Body of pancreas (tissue), 4 donors: ENCODE data around the gene TMEM170B. TPM values are rescaled to one million over a fixed set of nuclear protein-coding genes. Genes with fewer than 3 reads are reported as not detected.

Experiments
- ATAC-seq: fragments of 150-250 bp; one replicate; pipeline ENCODE4 v1.9.1; 2016
- DNase-seq, 4 donors: peaks; one replicate each; pipeline ENCODE4 v3.0.0-alpha.2; 2019
- H3K27ac ChIP-seq, 4 donors: fragments of 200-600 bp; sonication (generic); 1 replicate in 3 of 4; 2 replicates in 1 of 4; pipeline versions ENCODE4 v1.5.1 to v1.6.1; 2016 to 2019; ENCODE audit warnings: mild to moderate bottlenecking in 1 of 4, mixed read lengths in 1 of 4, moderate library complexity in 1 of 4
- H3K27me3 ChIP-seq, 2 donors: fragments of 200-600 bp; sonication (generic); one replicate each; pipeline ENCODE4 v1.6.0; 2016; ENCODE audit warnings: mild to moderate bottlenecking in 1 of 2
- H3K36me3 ChIP-seq, 2 donors: fragments of 200-600 bp; sonication (generic); replicated peaks in 1 of 2; 2 replicates each; pipeline ENCODE4 v1.5.1; 2016; ENCODE audit warnings: low read depth in 2 of 2; ENCODE audit not compliant: insufficient read depth in 1 of 2
- H3K4me1 ChIP-seq: fragments of 200-600 bp; sonication (generic); one replicate; pipeline ENCODE4 v1.6.0; 2016
- H3K4me3 ChIP-seq, 2 donors: fragments of 200-600 bp; sonication (generic); 1 replicate in 1 of 2; 2 replicates in 1 of 2; pipeline ENCODE4 v1.5.1; 2016 to 2019
- H3K9me3 ChIP-seq, 3 donors: fragments of 200-600 bp; sonication (generic); 1 replicate in 2 of 3; 2 replicates in 1 of 3; pipeline ENCODE4 v1.5.1; 2016
- POLR2A ChIP-seq, 3 donors: fragments of 450-650 bp; IDR thresholded peaks; one replicate each; pipeline ENCODE4 v1.6.1; 2016; ENCODE audit warnings: antibody characterized with exemption in 3 of 3, mild to moderate bottlenecking in 2 of 3
- WGBS, 2 donors: methylation state at CpG; one replicate each; pipeline ENCODE4 v1.1.5; 2017; 5-methylcytosine and 5-hydroxymethylcytosine counted together
- intact Hi-C: fragments of 100-400 bp; cut with DNase I; formaldehyde crosslinking; loops from one replicate; pipeline ENCODE4 v1.15.1; 2023
- total RNA-seq, 2 donors: library from RNA; depleted of rRNA; stranded (reverse); fragments of >200 nt; gene quantifications; one replicate each; pipeline ENCODE4 v1.1.0, GENCODE V29; 2016
- TF ChIP-seq, protein P1 (sequence below), 7 experiments: fragments of 450-650 bp in 4 of 7; fragments of 200-600 bp in 3 of 7; sonication (generic) in 3 of 7; IDR thresholded peaks; one replicate each; pipeline ENCODE4 v1.5.1; 2016 to 2019; ENCODE audit warnings: antibody characterized with exemption in 7 of 7

Gene TMEM170B
- total RNA-seq, 2 donors from 2014 or later, result 3.0 to 3.6 TPM

DNA sequence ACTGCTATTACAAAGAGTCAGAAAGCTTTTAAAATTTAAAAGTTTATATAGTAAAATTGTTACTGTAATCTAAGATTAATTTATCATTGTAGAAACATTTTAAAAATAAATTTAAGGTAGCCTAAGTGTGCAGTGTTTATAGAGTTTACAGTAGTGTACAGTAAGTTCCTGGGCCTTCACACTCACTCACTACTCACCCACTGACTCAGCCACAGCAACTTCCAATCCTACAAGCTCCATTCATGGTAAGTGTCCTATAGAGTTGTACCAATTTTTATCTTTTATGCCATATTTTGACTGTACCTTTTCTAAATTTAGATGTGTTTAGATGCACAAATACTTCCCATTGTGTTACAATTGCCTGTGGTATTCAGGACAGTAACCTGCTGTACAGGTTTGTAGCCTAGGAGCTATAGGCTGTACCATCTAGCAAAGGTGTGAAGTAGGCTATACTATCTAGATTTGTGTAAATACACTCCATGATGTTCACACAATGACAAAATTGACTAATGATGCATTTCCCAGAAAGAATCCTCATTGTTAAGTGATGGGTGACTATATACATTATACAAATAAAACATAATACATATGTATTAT, 10.2 kb upstream of the TMEM170B start:
- H3K4me3 ChIP-seq, result no peak overlapping the region
- DNase-seq (no peak), ATAC-seq (no peak)
- no peaks in the 10 kb centered on the region for H3K27me3 ChIP-seq
- TF ChIP-seq, protein P1, sequence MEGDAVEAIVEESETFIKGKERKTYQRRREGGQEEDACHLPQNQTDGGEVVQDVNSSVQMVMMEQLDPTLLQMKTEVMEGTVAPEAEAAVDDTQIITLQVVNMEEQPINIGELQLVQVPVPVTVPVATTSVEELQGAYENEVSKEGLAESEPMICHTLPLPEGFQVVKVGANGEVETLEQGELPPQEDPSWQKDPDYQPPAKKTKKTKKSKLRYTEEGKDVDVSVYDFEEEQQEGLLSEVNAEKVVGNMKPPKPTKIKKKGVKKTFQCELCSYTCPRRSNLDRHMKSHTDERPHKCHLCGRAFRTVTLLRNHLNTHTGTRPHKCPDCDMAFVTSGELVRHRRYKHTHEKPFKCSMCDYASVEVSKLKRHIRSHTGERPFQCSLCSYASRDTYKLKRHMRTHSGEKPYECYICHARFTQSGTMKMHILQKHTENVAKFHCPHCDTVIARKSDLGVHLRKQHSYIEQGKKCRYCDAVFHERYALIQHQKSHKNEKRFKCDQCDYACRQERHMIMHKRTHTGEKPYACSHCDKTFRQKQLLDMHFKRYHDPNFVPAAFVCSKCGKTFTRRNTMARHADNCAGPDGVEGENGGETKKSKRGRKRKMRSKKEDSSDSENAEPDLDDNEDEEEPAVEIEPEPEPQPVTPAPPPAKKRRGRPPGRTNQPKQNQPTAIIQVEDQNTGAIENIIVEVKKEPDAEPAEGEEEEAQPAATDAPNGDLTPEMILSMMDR (IDR thresholded peaks at IDR 0.05), result no peak
- TF ChIP-seq POLR2A (IDR thresholded peaks at IDR 0.05), result no peak
- H3K4me1 ChIP-seq, result no peaks in the 10 kb centered on the region
- intact Hi-C loops, result no loop called here
- H3K9me3 ChIP-seq, result no peaks in the 10 kb centered on the region
- no peak overlapping the region for H3K27ac ChIP-seq
- H3K36me3 ChIP-seq, result no peaks in the 10 kb centered on the region

DNA sequence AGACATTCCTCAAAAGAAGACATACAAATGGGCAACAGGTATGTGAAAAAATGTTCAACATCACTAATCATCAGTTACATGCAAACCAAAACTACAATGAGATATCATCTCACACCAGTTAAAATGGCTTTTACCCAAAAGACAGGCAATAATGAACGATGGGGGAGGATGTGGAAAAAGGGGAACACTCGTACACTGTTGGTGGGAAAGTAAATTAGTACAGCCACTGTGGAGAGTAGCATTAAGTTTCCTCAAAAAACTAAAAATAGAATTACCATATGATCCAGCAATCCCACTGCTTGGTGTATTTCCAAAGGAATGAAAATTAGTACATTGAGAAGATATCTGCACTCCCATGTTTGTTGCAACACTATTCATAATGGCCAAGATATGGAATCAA, 8.6 kb upstream of the TMEM170B start:
- H3K27ac ChIP-seq, result no peak overlapping the region
- DNase-seq (no peak), ATAC-seq (no peak)
- H3K4me1 ChIP-seq, result no peaks in the 10 kb centered on the region
- TF ChIP-seq POLR2A (IDR thresholded peaks at IDR 0.05), result no peak
- TF ChIP-seq, protein P1 (IDR thresholded peaks at IDR 0.05), result no peak
- no peak overlapping the region for H3K4me3 ChIP-seq
- no peaks in the 10 kb centered on the region for H3K27me3 ChIP-seq
- WGBS, 2 donors, result 45 to 66% methylated on average over 2 of the region's 2 CpGs
- H3K36me3 ChIP-seq, result no peaks in the 10 kb centered on the region
- H3K9me3 ChIP-seq, result no peaks in the 10 kb centered on the region
- intact Hi-C loops, result no loop called here

DNA sequence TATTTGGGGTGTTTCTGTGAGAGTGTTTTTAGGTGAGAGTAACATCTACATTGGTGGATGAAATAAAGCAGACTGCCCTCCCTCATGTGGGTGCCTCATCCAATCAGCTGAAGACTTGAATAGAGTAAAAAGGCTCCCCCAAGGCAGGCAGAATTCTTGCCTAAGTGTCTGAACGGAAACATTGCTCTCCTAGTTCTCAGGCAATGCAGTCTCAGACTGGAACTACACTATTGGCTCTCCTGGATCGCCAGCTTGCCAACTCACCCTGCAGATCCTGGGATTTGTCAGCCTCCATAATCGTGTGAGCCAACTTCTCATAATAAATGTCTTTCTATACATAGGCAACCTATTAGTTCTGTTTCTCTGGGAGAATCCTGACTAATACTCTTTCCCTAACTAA, 5.5 kb upstream of the TMEM170B start:
- Histone ChIP-seq H3K27ac (no peak overlapping the region), H3K9me3 (no peaks in the 10 kb centered on the region), H3K4me1 (peaks cover 19% of the 10 kb centered on the region), H3K36me3 (no peaks in the 10 kb centered on the region), H3K4me3 (no peak overlapping the region), H3K27me3 (no peaks in the 10 kb centered on the region)
- DNase-seq (no peak), ATAC-seq (no peak)
- TF ChIP-seq POLR2A (IDR thresholded peaks at IDR 0.05), result no peak
- TF ChIP-seq, protein P1 (IDR thresholded peaks at IDR 0.05), result no peak
- 65 to 75% methylated on average over 3 of the region's 3 CpGs for WGBS, 2 donors
- intact Hi-C loops, result no loop called here

DNA sequence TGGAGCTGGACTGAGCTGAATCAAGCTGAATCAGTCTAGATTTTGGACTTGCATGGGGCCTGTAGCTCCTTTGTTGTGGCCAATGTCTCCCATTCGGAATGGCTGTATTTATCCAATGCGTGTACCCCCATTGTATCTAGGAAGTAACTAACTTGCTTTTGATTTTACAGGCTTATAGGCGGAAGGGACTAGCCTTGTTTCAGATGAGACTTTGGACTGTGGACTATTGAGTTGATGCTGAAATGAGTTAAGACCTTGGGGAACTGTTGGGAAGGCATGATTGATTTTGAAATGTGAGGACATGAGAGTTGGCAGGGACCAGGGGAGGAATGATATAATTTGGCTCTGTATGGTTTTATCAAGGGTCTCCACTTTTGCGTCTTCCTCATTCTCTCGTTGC, 3.0 kb upstream of the TMEM170B start:
- Histone ChIP-seq H3K9me3 (no peaks in the 10 kb centered on the region), H3K27me3 (no peaks in the 10 kb centered on the region), H3K4me3 (no peak overlapping the region), H3K27ac (no peak overlapping the region), H3K36me3 (no peaks in the 10 kb centered on the region), H3K4me1 (peaks cover 19% of the 10 kb centered on the region)
- 95 to 96% methylated on average over 5 of the region's 5 CpGs for WGBS, 2 donors
- intact Hi-C loops, result no loop called here
- no peak for TF ChIP-seq POLR2A (IDR thresholded peaks at IDR 0.05)
- TF ChIP-seq, protein P1 (IDR thresholded peaks at IDR 0.05), result no peak
- ATAC-seq (no peak), DNase-seq (no peak)

DNA sequence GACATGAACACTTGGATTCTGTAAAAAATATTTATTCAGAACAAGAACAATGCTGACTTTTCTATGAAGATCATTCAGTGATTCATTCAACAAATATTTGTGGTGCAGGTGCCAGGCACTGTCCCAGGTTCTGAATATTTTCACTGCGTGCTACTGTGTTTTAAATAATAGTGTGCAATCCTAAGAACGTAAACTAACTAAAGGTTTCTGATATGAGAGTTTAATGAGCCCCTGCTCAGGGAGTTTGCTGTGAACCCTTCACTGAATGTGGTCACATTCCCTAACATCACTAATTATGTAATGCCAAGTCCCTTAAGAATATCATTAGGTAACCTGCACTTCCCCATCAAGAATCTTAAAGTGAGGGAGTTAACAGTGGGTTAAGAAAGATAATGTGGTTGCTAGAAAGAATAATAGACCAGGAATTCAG, 1.7 kb upstream of the TMEM170B start:
- intact Hi-C loops, result no loop called here
- TF ChIP-seq, protein P1 (IDR thresholded peaks at IDR 0.05), result no peak
- no peak for TF ChIP-seq POLR2A (IDR thresholded peaks at IDR 0.05)
- DNase-seq, result peak; percentile 54 to 64 (median 56)

More for the DNA sequence above, 1.7 kb upstream of the TMEM170B start:
- H3K27me3 ChIP-seq, result no peaks in the 10 kb centered on the region
- H3K27ac ChIP-seq, result peak overlapping the region in 1 of 4 donors; percentile 80
- 8 to 13% methylated on average over 2 of the region's 2 CpGs for WGBS, 2 donors
- no peak for ATAC-seq
- peaks cover 19% of the 10 kb centered on the region for H3K4me1 ChIP-seq
- no peak overlapping the region for H3K4me3 ChIP-seq
- H3K36me3 ChIP-seq, result no peaks in the 10 kb centered on the region
- H3K9me3 ChIP-seq, result no peaks in the 10 kb centered on the region
